Mesenchymal stem cell (in vitro differentiated cells and primary cell): ENCODE measurements around the gene APOE.
"Not testable (repeated sequence)": the region's sequence is repeated elsewhere in the genome, so short reads cannot be mapped to it uniquely, and the experiment has no call there.

ENCODE experiments used
- DNase-seq: peaks from one replicate; pipeline ENCODE4 v3.0.0-alpha.2; 2013
- H2AFZ ChIP-seq: one replicate; pipeline ENCODE4 v1.6.1; 2013; ENCODE audit warnings: low read depth, mild to moderate bottlenecking, control low read depth, inconsistent platforms, low read length, moderate library complexity
- H2AK5ac ChIP-seq: 2 replicates; pipeline ENCODE4 v1.6.1; 2013; ENCODE audit warnings: low read length, moderate library complexity, mild to moderate bottlenecking, inconsistent platforms; ENCODE audit not compliant: severe bottlenecking
- H2BK120ac ChIP-seq: one replicate; pipeline ENCODE4 v1.6.1; 2013; ENCODE audit warnings: low read depth, mild to moderate bottlenecking, inconsistent platforms, low read length, moderate library complexity
- H2BK12ac ChIP-seq, 2 experiments: one replicate each; pipeline ENCODE4 v1.6.1; 2013; ENCODE audit warnings: inconsistent platforms in 2 of 2, low read length in 2 of 2, mild to moderate bottlenecking in 2 of 2, moderate library complexity in 2 of 2, control low read depth in 1 of 2
- H2BK15ac ChIP-seq: one replicate; pipeline ENCODE4 v1.6.1; 2013; ENCODE audit warnings: mild to moderate bottlenecking, low read depth, inconsistent platforms; ENCODE audit not compliant: poor library complexity, severe bottlenecking
- H2BK5ac ChIP-seq: 2 replicates; pipeline ENCODE4 v1.6.1; 2013; ENCODE audit warnings: low read depth, mild to moderate bottlenecking, low read length, control low read depth, inconsistent platforms; ENCODE audit not compliant: poor library complexity, severe bottlenecking
- H3K14ac ChIP-seq, 2 experiments: one replicate each; pipeline ENCODE4 v1.6.1; 2013; ENCODE audit warnings: inconsistent platforms in 2 of 2, low read length in 2 of 2, control low read depth in 1 of 2, mild to moderate bottlenecking in 1 of 2, moderate library complexity in 1 of 2
- H3K18ac ChIP-seq, 2 experiments: one replicate each; pipeline ENCODE4 v1.6.1; 2013; ENCODE audit warnings: inconsistent platforms in 2 of 2, low read length in 2 of 2, control low read depth in 1 of 2, low read depth in 1 of 2, mild to moderate bottlenecking in 1 of 2
- H3K23ac ChIP-seq, 2 experiments: one replicate each; pipeline ENCODE4 v1.6.1; 2013; ENCODE audit warnings: inconsistent platforms in 2 of 2, low read length in 2 of 2, mild to moderate bottlenecking in 2 of 2, moderate library complexity in 2 of 2, control low read depth in 1 of 2
- H3K27ac ChIP-seq: 2 replicates; pipeline ENCODE4 v1.5.1; 2013; ENCODE audit warnings: mild to moderate bottlenecking, moderate library complexity, low read length, control low read depth, inconsistent platforms; ENCODE audit not compliant: poor library complexity, severe bottlenecking
- H3K27me3 ChIP-seq, 2 experiments: 2 replicates each; pipeline versions ENCODE4 v1.6.1 to v1.7.0; 2013; ENCODE audit warnings: low read length in 2 of 2, mild to moderate bottlenecking in 2 of 2, moderate library complexity in 2 of 2, control low read depth in 1 of 2, inconsistent platforms in 1 of 2; ENCODE audit not compliant: control insufficient read depth in 1 of 2, insufficient read depth in 1 of 2
- H3K36me3 ChIP-seq, 2 experiments: 2 replicates each; pipeline versions ENCODE4 v1.6.1 to v1.7.0; 2013; ENCODE audit warnings: low read length in 2 of 2, control low read depth in 1 of 2, inconsistent platforms in 1 of 2, low read depth in 1 of 2, mild to moderate bottlenecking in 1 of 2; ENCODE audit not compliant: insufficient read depth in 2 of 2, control insufficient read depth in 1 of 2
- H3K4ac ChIP-seq, 2 experiments: one replicate each; pipeline ENCODE4 v1.6.1; 2013; ENCODE audit warnings: inconsistent platforms in 2 of 2, low read length in 2 of 2, mild to moderate bottlenecking in 2 of 2, moderate library complexity in 2 of 2, control low read depth in 1 of 2, low read depth in 1 of 2
- H3K4me1 ChIP-seq: 2 replicates; pipeline ENCODE4 v1.6.1; 2013; ENCODE audit warnings: low read depth, low read length, control low read depth; ENCODE audit not compliant: control insufficient read depth, insufficient read depth
- H3K4me2 ChIP-seq: 2 replicates; pipeline ENCODE4 v1.6.1; 2013; ENCODE audit warnings: low read length, mild to moderate bottlenecking, inconsistent platforms; ENCODE audit not compliant: poor library complexity, severe bottlenecking
- H3K4me3 ChIP-seq, 2 experiments: 2 replicates each; pipeline versions ENCODE4 v1.5.1 to v1.7.0; 2013; ENCODE audit warnings: low read length in 2 of 2, mild to moderate bottlenecking in 2 of 2, control low read depth in 1 of 2, low read depth in 1 of 2; ENCODE audit not compliant: insufficient read depth in 1 of 2
- H3K79me1 ChIP-seq: replicated peaks from 2 replicates; pipeline ENCODE4 v1.6.1; 2013; ENCODE audit warnings: mild to moderate bottlenecking, control low read depth, low read length, inconsistent platforms; ENCODE audit not compliant: poor library complexity, severe bottlenecking
- H3K9ac ChIP-seq: 2 replicates; pipeline ENCODE4 v1.7.0; 2013; ENCODE audit warnings: mild to moderate bottlenecking, low read length, moderate library complexity
- H3K9me3 ChIP-seq: 2 replicates; pipeline ENCODE4 v1.7.0; 2013; ENCODE audit warnings: mild to moderate bottlenecking, low read length; ENCODE audit not compliant: control insufficient read depth
- H4K8ac ChIP-seq: one replicate; pipeline ENCODE4 v1.6.1; 2013; ENCODE audit warnings: inconsistent platforms, mild to moderate bottlenecking, low read length, moderate library complexity
- H4K91ac ChIP-seq: one replicate; pipeline ENCODE4 v1.6.1; 2013; ENCODE audit warnings: mild to moderate bottlenecking, low read length, inconsistent platforms
- WGBS: methylation state at CpG from one replicate; pipeline ENCODE4 v1.1.7; 2013; ENCODE audit warnings: mixed read lengths; 5-methylcytosine and 5-hydroxymethylcytosine counted together

APOE gene

DNA sequence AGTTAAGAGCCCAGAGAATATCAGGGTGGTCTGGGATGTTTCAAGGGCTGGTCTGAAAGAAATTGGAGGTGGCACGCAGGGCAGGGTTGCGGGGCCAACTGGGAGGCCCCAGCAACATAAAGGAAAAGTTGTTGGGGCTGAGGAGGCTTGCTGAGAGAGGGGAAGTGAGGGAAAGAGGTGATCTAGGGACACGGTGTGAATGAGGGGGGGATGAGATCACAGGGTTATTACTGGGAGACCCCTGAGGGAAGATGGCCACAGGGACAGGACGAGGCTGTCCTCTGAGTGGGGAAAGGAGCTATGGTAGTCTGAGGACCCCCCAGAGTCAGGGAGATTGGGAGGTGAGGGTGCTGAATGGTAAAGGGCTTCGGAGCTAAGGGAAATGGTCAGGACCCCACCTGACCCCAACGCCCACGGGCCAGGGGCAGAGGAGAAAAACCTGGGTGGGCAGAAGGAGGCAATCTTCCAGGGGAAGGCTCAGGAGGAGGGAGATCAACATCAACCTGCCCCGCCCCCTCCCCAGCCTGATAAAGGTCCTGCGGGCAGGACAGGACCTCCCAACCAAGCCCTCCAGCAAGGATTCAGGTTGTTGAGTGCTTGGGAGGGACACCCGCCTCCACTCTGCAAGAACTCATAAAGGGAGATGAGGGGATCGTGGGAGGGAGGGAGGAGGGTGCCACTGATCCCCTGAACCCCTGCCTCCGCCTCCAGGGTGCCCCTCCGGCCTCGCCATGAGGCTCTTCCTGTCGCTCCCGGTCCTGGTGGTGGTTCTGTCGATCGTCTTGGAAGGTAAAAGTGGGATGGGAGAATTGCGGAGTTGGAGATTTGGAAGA is 20.9 kb downstream of the APOE start:
- not testable (repeated sequence) for H3K36me3 ChIP-seq, H3K27me3 ChIP-seq, H3K27ac ChIP-seq, H2BK5ac ChIP-seq, H3K79me1 ChIP-seq, H2BK120ac ChIP-seq, H3K4me1 ChIP-seq, DNase-seq, H3K18ac ChIP-seq, H2BK15ac ChIP-seq, H3K9me3 ChIP-seq, H3K23ac ChIP-seq, H2AK5ac ChIP-seq
- Histone ChIP-seq H3K14ac (peak overlapping the region in 1 of 2 experiments; percentile 71), H2AFZ (peak overlapping the region; percentile 73), H2BK12ac (peak overlapping the region; percentile 42 to 83), H3K4ac (peak overlapping the region in 1 of 2 experiments; percentile 17), H3K4me2 (peak overlapping the region; percentile 60), H4K8ac (peak overlapping the region; percentile 7), H3K9ac (peak overlapping the region; percentile 43), H3K4me3 (peak overlapping the region in 1 of 2 experiments; percentile 24), H4K91ac (peak overlapping the region; percentile 81)
- 72% methylated on average over 14 of the region's 19 CpGs for WGBS

DNA sequence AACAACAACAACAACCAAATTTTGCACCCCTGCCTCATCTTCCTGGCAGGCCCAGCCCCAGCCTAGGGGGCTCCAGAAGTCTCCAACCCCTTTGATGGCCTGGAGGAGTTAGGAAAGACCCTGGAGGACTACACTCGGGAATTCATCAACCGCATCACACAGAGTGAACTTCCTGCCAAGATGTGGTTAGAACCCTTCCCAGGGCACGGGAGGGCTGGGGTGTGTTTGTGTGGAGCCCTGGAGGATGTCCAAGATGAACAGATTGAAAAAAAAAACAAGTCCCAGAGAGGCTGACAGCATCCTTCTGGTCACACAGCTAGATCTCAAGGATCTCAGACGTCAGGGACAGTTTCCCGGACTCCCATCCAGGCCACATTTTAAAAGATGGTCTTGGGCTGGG is 22.1 kb downstream of the APOE start:
- peaks cover 7% of the 10 kb centered on the region for H3K4me1 ChIP-seq
- H3K4me3 ChIP-seq = no peak overlapping the region
- WGBS = 79% methylated on average over 5 of the region's 5 CpGs

DNA sequence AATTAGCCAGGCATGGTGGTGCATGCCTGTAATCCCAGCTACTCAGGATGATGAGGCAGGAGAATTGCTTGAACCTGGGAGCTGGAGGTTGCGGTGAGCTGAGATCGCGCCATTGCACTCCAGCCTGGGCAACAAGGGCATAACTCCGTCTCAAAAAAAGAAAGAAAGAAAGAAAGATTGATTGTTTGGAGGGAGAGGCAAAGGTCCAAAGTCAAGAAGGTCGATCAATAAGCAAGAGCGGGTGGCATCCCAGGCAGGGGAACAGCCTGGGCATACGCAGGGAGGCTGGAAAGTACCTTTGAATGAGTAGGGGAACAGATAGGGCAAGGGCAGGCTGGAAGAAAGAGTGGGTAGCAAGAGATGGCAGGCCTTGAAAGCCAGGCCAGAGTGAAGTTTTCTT is 24.5 kb downstream of the APOE start:
- H3K4me3 ChIP-seq = no peak overlapping the region
- no peak for DNase-seq
- no peak overlapping the region for H2BK15ac ChIP-seq
- H3K9me3 ChIP-seq = no peaks in the 10 kb centered on the region
- no peak overlapping the region for H3K27ac ChIP-seq
- no peak overlapping the region for H3K18ac ChIP-seq
- H3K79me1 ChIP-seq = no peaks in the 10 kb centered on the region
- 91% methylated on average over 7 of the region's 7 CpGs for WGBS
- no peak overlapping the region for H3K4me2 ChIP-seq
- H2BK120ac ChIP-seq = no peak overlapping the region
- H3K36me3 ChIP-seq = no peaks in the 10 kb centered on the region
- no peak overlapping the region for H3K9ac ChIP-seq
- H3K4ac ChIP-seq = no peak overlapping the region
- no peak overlapping the region for H2BK12ac ChIP-seq
- no peak overlapping the region for H4K8ac ChIP-seq
- H3K4me1 ChIP-seq = peaks cover 7% of the 10 kb centered on the region
- H3K23ac ChIP-seq = no peak overlapping the region
- no peaks in the 10 kb centered on the region for H3K27me3 ChIP-seq
- no peak overlapping the region for H2BK5ac ChIP-seq
- H2AK5ac ChIP-seq = no peak overlapping the region
- H3K14ac ChIP-seq = no peak overlapping the region
- H4K91ac ChIP-seq = no peak overlapping the region
- H2AFZ ChIP-seq = no peak overlapping the region

More for the DNA sequence above, 22.1 kb downstream of the APOE start:
- no peak overlapping the region for H2BK5ac ChIP-seq
- H4K91ac ChIP-seq = no peak overlapping the region
- H3K36me3 ChIP-seq = no peaks in the 10 kb centered on the region
- peak overlapping the region in 1 of 2 experiments; percentile 38 for H3K4ac ChIP-seq
- H3K27ac ChIP-seq = no peak overlapping the region
- no peak overlapping the region for H3K14ac ChIP-seq
- H3K9me3 ChIP-seq = no peaks in the 10 kb centered on the region
- no peaks in the 10 kb centered on the region for H3K27me3 ChIP-seq
- H2BK12ac ChIP-seq = peak overlapping the region in 1 of 2 experiments; percentile 45
- no peak overlapping the region for H2AFZ ChIP-seq
- no peaks in the 10 kb centered on the region for H3K79me1 ChIP-seq
- H2BK15ac ChIP-seq = peak overlapping the region; percentile 12
- peak; percentile 45 for DNase-seq
- no peak overlapping the region for H3K18ac ChIP-seq
- no peak overlapping the region for H2AK5ac ChIP-seq
- no peak overlapping the region for H3K4me2 ChIP-seq
- no peak overlapping the region for H3K23ac ChIP-seq
- H4K8ac ChIP-seq = peak overlapping the region; percentile 78
- H3K9ac ChIP-seq = no peak overlapping the region
- H2BK120ac ChIP-seq = no peak overlapping the region

DNA sequence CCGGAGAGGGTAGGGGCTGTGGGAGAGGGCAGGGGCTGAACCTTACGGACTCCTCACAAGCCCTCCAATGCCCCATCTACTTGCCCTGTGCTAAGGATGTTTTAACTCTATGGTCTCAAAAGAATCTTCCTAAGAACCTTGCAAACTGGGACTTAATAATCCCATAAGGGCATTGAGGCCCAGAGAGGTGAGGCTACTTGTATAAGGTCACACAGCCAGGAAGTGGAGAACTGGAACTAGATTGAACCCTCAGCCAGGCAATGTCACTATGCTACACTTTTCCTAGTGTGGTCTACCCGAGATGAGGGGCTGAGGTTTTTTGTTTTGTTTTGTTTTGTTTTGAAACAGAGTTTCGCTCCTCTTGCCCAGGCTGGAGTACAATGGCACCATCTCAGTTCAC is 25.9 kb downstream of the APOE start:
- H2BK120ac ChIP-seq = no peak overlapping the region
- no peak overlapping the region for H2AFZ ChIP-seq
- no peak overlapping the region for H3K18ac ChIP-seq
- 89% methylated on average over 4 of the region's 4 CpGs for WGBS
- no peak overlapping the region for H3K14ac ChIP-seq
- peak overlapping the region; percentile 52 for H2BK15ac ChIP-seq
- H4K8ac ChIP-seq = no peak overlapping the region
- H3K4me3 ChIP-seq = no peak overlapping the region
- no peak overlapping the region for H3K9ac ChIP-seq
- DNase-seq = no peak
- no peak overlapping the region for H3K4ac ChIP-seq
- no peaks in the 10 kb centered on the region for H3K27me3 ChIP-seq
- H3K23ac ChIP-seq = no peak overlapping the region
- H3K36me3 ChIP-seq = no peaks in the 10 kb centered on the region
- H3K27ac ChIP-seq = no peak overlapping the region
- no peak overlapping the region for H2BK12ac ChIP-seq
- H3K9me3 ChIP-seq = no peaks in the 10 kb centered on the region
- H3K4me1 ChIP-seq = peaks cover 6% of the 10 kb centered on the region
- no peak overlapping the region for H3K4me2 ChIP-seq
- no peak overlapping the region for H2AK5ac ChIP-seq
- H4K91ac ChIP-seq = no peak overlapping the region
- H2BK5ac ChIP-seq = no peak overlapping the region
- H3K79me1 ChIP-seq = no peaks in the 10 kb centered on the region
